GM23338 (cell line): Measurements from ENCODE around the gene TOM1.

Experiments used
- CTCF ChIP-seq, 2 experiments: fragments of 200-600 bp in 1 of 2; sonication (generic) in 1 of 2; conservative IDR thresholded peaks; 2 replicates each; pipeline versions ENCODE4 v1.5.1 to v1.6.1; 2016 to 2017; ENCODE audit warnings: antibody characterized with exemption in 2 of 2, low read depth in 2 of 2, mild to moderate bottlenecking in 2 of 2, moderate library complexity in 1 of 2
- TF ChIP-seq, protein P1 (sequence below): IDR thresholded peaks from one replicate; pipeline ENCODE4 v1.6.1; 2018; ENCODE audit warnings: antibody characterized with exemption; ENCODE audit not compliant: unreplicated experiment

GRCh38 chr22:35301372-35301874 lies 1.7 kb downstream of the TOM1 start:
- TF ChIP-seq, protein P1, sequence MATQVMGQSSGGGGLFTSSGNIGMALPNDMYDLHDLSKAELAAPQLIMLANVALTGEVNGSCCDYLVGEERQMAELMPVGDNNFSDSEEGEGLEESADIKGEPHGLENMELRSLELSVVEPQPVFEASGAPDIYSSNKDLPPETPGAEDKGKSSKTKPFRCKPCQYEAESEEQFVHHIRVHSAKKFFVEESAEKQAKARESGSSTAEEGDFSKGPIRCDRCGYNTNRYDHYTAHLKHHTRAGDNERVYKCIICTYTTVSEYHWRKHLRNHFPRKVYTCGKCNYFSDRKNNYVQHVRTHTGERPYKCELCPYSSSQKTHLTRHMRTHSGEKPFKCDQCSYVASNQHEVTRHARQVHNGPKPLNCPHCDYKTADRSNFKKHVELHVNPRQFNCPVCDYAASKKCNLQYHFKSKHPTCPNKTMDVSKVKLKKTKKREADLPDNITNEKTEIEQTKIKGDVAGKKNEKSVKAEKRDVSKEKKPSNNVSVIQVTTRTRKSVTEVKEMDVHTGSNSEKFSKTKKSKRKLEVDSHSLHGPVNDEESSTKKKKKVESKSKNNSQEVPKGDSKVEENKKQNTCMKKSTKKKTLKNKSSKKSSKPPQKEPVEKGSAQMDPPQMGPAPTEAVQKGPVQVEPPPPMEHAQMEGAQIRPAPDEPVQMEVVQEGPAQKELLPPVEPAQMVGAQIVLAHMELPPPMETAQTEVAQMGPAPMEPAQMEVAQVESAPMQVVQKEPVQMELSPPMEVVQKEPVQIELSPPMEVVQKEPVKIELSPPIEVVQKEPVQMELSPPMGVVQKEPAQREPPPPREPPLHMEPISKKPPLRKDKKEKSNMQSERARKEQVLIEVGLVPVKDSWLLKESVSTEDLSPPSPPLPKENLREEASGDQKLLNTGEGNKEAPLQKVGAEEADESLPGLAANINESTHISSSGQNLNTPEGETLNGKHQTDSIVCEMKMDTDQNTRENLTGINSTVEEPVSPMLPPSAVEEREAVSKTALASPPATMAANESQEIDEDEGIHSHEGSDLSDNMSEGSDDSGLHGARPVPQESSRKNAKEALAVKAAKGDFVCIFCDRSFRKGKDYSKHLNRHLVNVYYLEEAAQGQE = no peak
- no peak for TF ChIP-seq CTCF (conservative IDR thresholded peaks at IDR 0.05; ENCODE audit: low read depth in 2 of 2)
